Measurements from ENCODE around the gene CAND2. TPM values are rescaled to one million over a fixed set of nuclear protein-coding genes. Genes with fewer than 3 reads are reported as not detected.

The CAND2 gene
- total and polyA plus RNA-seq, 2 experiments from 2014 or later = 5.6 to 20.5 TPM

- peak overlapping the region; percentile 82 for H3K4me3 Mint-ChIP-seq
- Histone ChIP-seq H3K9me2 (ENCODE audit: insufficient read depth) (no peaks in the 10 kb centered on the region), H3K79me2 (replicated peaks; ENCODE audit: insufficient read depth) (no peaks in the 10 kb centered on the region), H2AFZ (peak overlapping the region; percentile 99), H3F3A (replicated peaks; ENCODE audit: low read depth) (no peaks in the 10 kb centered on the region), H3K4me3 (peak overlapping the region; percentile 75), H3K36me3 (ENCODE audit: insufficient read depth) (no peaks in the 10 kb centered on the region), H3K4me1 (ENCODE audit: insufficient read depth) (peaks cover 3% of the 10 kb centered on the region; the same call in 1 of the 2 replicates), H3K27ac (ENCODE audit: low read depth) (no peak overlapping the region), H3K27me3 (ENCODE audit: insufficient read depth) (peaks cover 3% of the 10 kb centered on the region; the same call in 1 of the 2 replicates), H3K4me2 (peak overlapping the region; percentile 89), H4K20me1 (replicated peaks; ENCODE audit: insufficient read depth) (no peaks in the 10 kb centered on the region)
- no peak overlapping the region for H3K27ac Mint-ChIP-seq
- peaks cover 7% of the 10 kb centered on the region for H3K4me1 Mint-ChIP-seq
- TF ChIP-seq CTCF (conservative IDR thresholded peaks at IDR 0.05; ENCODE audit: low read depth in 2 of 2) (peak; percentile 78 to 97), POLR2AphosphoS5 (IDR thresholded peaks at IDR 0.05; ENCODE audit: low read depth) (no peak), EZH2phosphoT487 (IDR thresholded peaks at IDR 0.05; ENCODE audit: unreplicated experiment) (no peak), REST (IDR thresholded peaks at IDR 0.05; ENCODE audit: unreplicated experiment) (no peak), ZNF331 (CRISPR knock-in tag; IDR thresholded peaks at IDR 0.05; ENCODE audit: low read depth) (no peak), EZH2 (IDR thresholded peaks at IDR 0.05; ENCODE audit: low read depth, unreplicated experiment) (no peak), NANOG (IDR thresholded peaks at IDR 0.05; ENCODE audit: borderline replicate concordance) (no peak), ZNF114 (CRISPR knock-in tag; IDR thresholded peaks at IDR 0.05) (no peak)
- peaks cover 18% of the 10 kb centered on the region for H3K9me3 Mint-ChIP-seq
- H3K27me3 Mint-ChIP-seq (ENCODE audit: insufficient read depth, low read depth, poor library complexity) = peaks cover 13% of the 10 kb centered on the region
- peaks cover 4% of the 10 kb centered on the region; the same call in 1 of the 3 replicates for H3K36me3 Mint-ChIP-seq (ENCODE audit: low read depth)
- ATAC-seq (peak; percentile 79), DNase-seq (ENCODE audit: low spot score) (peak; percentile 82)
Observed at GRCh38 chr3:12868039-12869034, 71.9 kb downstream of the CAND2 start.
